ENCODE measurements around the gene AUTS2.

AUTS2 gene

DNA sequence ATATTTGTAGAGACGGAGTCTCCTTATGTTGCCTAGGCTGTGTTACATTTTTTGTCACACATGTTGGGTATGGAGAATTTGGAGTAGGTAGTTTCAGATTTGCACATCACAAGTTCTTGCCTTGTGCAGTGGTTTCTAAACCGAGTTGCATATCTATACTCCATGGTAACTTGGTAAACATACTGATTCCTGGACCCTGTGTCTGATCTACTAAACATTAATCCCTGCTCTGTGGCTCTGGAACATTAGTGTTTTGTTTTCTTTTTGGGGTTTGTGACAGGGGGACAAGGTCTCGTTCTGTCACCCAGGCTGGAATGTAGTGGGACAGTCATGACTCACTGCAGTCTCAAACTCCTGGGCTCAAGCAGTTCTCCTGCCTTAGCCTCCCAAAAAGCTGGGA lies 24.7 kb downstream of the AUTS2 start:
- DNase-seq (ENCODE audit: low read depth in 1 of 2, low spot score in 1 of 2): no peak

DNA sequence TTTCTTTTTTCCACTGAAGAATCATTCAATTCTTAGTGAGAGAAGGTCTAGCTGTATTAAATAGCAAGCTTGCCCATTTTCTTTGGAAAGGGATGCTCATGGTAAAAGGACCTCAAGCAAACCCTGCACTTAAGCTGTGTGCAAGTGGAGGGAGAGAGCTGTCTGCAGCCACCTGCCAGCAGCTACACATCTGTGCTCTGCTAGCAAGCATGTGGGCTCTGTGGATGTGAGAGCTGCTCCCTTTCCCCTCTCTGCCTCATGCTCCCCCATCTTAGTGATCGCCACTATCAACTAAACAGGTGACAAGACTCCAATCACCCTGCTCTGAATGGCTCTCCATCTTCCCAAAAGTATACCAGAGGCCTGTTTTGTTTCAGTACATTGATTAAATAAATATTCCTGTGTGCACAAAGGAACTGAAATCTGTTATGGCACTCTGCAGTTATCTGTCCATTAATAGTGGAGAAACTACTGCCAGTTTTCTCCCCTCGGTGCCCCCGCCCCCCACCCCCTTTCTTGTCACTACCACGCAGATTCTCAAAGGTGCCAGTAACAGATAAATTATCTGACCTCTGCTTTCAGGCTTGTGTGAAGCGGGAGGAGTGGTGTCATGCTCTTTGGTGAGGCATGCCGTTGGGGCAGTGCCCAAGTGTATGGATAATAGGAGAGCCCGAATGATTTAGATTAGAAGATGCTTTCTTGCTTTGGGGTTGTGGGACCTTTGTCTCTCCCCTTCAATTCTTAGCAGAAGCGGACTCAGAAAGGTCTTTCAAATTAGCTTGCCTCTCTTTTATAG lies 26.4 kb downstream of the AUTS2 start:
- no peak for DNase-seq (ENCODE audit: low read depth in 1 of 2, low spot score in 1 of 2)

DNA sequence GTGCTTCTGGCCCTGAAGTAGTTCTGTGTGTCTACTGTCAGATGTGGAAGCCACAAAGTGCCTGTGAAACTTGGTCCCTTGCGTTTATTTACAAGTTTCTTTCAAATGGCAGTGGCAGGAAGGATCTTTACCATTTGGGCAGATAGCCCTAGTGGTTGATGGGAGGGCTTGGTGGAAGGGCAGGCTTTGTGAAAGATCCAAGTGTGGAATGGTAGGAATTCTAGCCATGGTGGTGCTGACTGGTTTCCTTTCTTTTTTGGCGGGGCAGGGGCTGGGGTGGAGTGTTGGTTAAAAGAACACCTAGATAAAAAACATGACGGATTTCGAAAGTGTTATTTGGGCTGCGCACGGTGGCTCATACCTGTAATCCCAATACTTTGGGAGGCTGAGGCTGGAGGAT lies 27.0 kb downstream of the AUTS2 start:
- no peak for DNase-seq (ENCODE audit: low read depth in 1 of 2, low spot score in 1 of 2)

DNA sequence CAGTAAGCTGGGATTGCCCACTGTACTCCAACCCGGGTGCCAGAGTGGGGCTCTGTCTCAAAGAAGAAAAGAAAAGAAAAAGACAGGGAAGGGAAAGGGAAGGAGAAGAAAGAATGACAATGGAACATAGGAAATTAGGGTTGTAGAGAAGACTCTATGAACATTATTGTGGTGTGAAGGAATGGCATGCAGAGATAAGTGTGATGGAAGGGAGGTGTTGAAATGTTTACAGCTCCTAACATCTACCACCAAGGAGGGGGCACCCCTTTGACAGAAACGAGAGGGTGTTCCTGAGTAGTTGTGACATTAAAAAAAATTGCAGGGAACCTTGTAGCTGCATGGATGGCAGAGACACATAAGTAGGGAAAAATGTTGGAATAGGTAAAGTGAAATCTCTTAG lies 27.5 kb downstream of the AUTS2 start:
- no peak for DNase-seq (ENCODE audit: low read depth in 1 of 2, low spot score in 1 of 2)

DNA sequence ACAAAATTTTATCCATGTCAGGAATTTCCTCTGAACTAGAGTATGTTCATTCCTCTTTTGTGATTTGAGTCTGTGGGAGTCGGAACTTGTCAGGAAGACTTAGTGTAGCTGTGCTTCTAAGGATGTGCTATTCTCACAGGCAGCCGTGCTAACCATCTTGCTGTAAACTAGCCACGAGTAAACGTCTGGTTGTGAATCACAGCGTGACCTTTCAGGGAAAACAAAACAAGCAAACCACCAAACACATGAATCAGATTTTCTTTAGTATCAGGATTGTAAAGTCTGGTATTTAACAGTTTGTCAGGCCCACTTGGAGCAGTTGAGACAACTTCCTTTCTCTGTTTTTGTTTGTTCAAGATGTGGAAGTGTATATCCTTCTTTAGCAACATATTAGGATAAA lies 32.0 kb downstream of the AUTS2 start:
- DNase-seq (ENCODE audit: low read depth in 1 of 2, low spot score in 1 of 2): no peak

DNA sequence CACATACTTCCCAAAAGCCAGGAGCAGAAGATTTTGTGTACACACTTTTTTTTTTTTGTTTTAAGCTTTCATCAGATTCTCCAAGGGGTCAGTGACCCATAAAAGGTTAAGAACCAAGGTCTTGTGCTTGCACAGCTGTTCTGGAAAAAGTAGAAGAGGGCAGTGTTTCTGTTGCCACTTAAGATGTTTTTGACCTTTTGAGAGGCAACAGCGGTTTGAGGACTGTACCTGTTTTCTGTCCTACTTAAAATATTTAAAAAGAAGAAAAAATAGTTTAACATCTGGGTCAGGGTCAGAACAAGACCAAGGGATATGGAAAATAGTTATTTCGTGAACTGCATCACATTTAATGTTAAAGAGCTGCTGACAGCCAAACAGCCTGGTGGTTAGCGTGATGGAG lies 32.9 kb downstream of the AUTS2 start:
- no peak for DNase-seq (ENCODE audit: low read depth in 1 of 2, low spot score in 1 of 2)

DNA sequence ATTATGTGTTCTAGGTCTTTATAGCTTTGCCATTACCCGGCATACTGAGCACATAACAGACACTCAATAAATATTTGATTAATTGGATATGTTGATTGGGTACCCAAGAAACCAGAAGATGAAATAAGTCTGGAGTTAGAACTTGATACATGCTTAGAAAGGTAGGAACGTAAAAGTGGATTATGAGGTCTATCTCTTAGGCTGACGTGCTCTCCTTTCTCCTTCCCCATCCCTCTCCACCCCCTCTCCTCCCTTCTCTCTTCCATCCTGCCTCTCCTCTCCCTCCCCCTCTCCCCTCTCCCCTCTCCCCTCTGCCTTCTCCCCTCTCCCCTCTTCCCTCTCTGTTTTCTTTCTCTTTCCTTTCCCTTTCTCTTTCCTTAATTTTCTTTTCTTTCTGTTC lies 34.0 kb downstream of the AUTS2 start:
- DNase-seq (ENCODE audit: low read depth in 1 of 2, low spot score in 1 of 2): no peak

DNA sequence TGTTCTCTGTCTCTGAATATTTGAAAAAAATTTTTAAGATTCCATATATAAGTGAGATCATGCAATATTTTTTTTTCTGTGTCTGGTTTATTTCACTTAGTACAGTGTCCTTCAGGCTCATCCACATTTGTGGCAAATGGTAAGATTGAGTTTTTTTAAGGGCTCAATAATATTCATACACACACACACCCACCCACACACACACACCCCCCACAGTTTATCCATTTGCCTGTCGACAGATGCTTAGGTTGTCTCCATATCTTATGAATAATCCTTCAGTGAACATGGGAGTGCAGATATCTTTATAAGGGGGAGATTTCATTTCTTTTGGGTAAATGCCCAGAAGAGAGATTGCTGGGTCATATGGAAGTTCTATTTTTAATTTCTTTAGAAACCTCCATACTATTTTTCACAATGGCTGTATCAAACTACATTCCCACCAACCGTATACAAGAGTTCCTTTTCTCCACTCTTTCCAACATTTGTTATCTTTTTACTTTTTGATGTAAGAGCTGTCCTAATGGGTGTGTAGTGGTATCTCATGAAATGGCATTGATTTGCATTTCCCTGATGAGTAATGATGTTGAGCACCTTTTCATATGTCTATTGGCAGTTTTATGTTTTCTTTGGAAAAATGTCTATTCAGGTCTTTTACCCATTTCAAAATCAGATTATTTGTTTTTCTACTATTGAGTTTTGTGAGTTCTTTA lies 35.0 kb downstream of the AUTS2 start:
- DNase-seq (ENCODE audit: low read depth in 1 of 2, low spot score in 1 of 2): no peak

DNA sequence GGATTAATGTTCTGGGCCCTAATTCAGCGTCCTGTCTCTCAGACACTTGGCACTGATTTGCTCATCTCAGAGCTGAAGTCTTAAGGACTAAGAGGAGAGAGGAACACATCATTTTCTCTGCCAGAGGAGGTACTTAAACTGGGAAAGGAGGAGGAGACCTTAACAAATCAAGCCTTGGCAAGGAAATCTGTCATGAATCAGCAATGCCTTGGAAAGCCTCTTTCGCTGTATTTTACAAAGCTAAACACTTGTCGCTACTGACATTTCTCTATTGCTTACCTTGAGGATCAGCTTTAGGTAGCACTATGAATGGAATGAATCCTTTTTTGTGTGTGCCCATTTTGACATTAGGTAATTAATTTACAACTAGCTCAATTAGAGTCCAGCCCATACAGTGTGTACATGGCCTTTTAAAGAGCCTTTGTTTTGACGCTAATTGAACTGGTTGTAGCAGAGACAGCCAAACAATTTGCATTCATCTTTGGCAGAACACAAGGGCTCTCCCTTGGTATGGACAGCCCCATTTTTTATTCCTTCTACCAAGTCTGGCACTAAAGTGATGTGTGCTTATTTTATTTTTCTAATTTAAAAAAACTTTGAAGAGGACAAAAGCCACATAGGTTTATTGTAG lies 37.4 kb downstream of the AUTS2 start:
- no peak for DNase-seq (ENCODE audit: low read depth in 1 of 2, low spot score in 1 of 2)

DNA sequence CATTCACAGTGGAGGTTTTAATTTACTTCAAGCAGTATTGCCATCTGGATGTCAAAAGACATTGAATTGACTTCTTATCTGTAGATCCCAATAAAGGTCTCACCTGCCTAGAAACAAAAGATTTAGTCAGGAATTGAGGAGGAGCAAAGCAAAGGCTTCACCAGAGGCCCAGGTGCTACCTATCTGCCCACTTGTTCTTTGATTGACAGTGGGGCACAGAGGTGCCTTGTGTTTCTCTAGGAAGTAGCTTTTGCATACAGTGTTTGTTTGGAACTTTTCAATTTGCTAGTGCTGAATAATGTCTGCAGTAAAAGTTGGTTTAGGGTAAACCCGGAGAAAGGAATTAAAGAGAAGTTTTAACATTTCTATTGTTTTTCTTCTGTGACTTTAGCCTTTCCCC lies 40.4 kb downstream of the AUTS2 start:
- DNase-seq (ENCODE audit: low read depth in 1 of 2, low spot score in 1 of 2): no peak

DNA sequence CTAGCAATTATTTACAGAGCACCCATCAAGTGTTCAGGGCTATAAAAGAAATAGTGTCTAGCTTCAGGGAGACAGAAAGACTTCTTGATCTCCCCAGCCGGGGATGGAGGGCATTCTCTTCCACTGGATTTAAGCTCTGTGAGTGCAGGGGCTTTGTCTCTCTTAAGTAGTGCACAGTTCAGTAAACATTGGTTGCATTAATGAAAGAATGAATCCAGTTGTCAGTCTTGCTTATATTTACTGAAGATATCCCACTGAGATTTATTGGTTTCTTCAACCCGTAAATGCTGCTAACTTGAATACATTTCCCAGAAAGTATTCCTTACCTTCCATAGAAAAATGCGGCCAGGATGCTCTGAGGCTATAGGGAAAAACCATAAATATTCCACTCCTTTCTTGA lies 41.9 kb downstream of the AUTS2 start:
- no peak for DNase-seq (ENCODE audit: low read depth in 1 of 2, low spot score in 1 of 2)

DNA sequence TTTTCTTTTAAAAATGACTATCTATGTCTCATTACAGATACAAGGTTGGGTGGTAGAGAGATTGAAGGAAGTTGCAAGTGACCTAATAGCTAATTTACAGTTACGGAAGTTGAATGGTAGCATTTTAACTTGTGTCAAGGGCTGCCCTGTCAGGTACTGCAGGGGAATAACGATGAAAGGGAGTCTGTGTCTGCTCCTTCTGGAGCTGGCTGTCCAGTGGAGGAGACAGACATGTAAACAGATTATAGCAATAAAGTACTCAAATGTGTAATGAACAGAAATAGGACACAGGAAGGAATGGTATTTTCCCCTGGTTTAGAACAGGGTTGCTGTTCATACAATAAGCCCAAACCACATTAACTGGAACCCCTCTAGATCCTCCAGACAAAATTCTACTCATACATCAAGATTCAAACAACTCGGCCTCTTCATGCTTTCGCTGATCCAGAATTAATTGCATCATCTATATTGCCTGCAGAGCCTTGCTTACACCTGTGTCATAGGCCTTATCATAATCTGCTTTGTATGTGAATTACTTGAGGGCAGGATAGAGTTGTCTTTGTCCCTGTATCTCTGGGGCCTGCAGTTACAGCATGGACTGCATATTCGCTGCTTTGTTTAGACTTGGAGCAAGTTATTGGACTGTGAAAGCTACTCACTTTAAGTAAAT lies 42.8 kb downstream of the AUTS2 start:
- DNase-seq (ENCODE audit: low read depth in 1 of 2, low spot score in 1 of 2): no peak

DNA sequence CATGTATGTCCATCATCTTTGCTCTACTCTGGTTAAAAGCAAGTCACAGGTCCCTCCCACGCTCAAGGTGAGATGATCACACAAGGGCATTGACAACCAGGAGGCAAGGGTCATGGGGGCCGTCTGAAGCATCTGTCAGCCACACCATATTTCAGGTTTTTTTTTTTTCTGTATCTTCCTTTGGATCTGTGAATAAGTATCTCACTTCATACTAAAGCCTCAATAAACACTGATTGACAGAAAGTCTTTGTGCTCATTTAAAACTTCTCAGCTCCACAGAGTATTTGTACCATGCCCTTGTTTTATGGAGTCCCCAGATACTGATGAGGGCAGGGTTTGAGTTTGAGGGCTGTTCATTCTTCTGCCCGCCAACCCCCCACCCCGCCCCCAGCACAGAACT lies 45.0 kb downstream of the AUTS2 start:
- no peak for DNase-seq (ENCODE audit: low read depth in 1 of 2, low spot score in 1 of 2)

DNA sequence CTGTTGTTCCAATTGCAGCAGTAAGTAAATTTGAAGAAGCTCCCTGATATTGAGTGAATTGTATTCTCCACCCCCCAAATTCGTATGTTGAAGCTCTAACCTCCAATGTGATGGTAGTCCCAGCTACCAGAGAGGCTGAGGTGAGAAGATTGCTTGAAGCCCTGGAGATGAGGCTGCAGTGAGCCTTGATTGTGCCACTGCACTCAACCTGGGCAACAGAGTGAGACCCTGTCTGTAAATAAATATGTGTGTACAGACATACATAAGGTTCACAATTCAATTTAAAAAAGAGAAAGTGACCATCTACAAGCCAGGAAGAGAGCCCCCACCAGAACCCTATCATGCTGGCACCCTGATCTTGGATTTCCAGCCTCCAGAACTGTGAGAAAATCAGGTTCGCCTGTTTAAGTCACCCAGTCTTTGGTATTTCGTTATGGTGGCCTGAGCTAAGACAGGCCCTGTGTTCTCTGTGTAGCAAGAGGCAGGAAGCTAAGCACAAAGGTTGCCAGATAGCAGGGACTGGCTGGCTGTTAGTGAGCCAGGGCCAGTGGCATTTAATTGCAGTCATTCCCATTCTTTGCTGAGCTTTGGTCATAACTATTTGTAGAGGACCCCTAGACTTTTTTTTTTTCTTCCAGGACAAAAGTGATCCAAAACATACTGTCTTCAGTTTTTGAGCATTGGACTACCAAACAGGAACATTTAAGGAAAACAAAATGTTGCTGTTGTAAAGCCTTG lies 45.6 kb downstream of the AUTS2 start:
- no peak for DNase-seq (ENCODE audit: low read depth in 1 of 2, low spot score in 1 of 2)

DNA sequence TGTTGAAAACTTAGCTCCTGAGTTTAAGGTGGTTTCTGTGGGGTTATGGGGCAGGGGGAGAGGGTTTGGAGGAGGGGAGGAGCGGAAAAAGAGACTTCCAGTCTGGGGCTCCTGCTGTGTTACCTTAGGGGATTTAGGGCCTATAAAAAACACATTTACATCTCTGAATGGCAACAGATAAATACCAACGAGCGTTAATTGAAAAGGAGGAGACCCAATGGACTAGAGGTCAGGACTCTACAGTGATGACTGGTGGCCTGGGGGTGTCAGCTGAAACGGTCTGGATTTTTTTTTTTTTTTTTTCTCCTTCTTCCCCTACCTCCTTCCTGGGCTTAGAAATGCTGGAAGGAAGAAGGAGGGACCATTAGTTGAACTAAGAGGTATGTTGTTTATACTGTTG lies 47.4 kb downstream of the AUTS2 start:
- DNase-seq (ENCODE audit: low read depth in 1 of 2, low spot score in 1 of 2): no peak

DNA sequence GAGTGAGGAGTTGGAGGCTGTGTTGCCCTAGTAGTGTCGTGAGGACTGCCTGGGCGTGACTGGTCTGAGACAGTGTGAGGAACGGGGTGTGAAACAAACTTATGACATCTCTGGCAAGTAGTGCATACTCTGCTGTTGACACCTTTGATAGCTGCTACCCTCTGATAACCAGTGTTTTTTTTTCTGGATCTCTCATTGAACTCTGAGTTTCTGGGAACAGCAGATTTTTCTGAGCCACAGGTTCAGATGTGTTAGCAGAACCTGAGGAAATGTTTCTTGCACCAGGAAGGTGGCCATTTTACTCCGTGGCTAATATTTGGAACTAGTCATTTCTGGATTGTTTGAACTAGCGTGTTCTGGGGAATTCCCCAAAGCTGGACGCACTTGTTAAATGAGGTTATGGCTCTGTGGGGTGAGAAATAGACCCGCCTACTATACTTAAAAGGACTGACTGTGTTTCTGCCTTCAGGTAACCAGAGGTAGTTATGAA lies 52.9 kb downstream of the AUTS2 start:
- no peak for DNase-seq (ENCODE audit: low read depth in 1 of 2, low spot score in 1 of 2)

DNA sequence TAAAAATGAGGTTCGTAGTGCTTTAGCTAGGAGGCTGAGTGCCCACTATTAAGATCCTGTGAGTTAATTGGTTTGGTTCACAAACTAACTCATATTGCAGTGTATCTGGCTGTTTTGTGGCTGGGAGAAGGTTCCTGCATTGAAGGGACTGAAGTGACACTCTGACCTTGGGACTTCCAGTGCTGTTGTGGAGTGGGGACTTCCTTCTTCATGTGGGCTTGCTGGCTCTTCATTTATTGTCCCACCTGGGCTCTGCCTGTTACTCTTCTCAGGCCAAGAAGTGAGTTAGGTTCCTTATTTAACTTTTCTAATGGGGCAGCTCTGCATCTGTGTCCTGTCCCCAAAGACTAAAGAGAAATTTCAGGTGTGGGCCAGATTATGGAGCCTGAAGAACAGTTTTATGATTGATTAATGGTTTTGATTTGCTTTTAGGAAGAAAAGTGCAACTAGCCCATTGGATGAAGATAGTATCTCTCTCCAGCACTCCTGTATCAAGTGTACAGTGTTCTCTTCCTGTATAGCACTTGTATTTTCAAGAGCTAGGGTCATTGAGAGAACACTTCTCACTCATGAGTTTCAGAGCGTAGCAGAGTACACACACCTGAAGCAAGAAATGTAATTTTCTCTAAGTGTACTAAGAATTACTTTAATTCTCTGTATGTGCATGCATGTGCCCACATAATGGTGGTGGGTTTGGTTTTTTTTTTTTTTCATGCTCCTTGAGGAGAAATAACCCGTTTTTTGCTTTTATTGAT lies 54.8 kb downstream of the AUTS2 start:
- no peak for DNase-seq (ENCODE audit: low read depth in 1 of 2, low spot score in 1 of 2)

DNA sequence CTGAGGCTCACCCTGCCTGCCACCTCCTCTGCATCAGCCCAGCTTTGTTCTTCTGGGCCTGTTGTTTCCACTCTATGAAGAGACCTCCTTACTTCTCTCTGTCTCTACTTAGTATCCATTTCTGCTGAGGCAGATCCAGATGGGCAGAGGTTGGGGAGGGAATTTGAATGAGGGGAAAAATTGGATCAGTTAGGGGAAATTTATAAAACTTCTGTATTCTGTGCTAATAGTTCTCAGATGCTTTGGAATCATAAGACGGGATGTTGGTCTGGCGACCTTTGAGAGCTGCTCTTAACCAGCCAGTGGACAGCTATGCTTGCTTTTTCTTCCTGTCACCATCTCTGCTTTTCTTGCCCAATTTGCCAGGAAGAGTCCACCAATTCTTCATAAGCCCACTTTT lies 55.5 kb downstream of the AUTS2 start:
- DNase-seq (ENCODE audit: low read depth in 1 of 2, low spot score in 1 of 2): no peak

DNA sequence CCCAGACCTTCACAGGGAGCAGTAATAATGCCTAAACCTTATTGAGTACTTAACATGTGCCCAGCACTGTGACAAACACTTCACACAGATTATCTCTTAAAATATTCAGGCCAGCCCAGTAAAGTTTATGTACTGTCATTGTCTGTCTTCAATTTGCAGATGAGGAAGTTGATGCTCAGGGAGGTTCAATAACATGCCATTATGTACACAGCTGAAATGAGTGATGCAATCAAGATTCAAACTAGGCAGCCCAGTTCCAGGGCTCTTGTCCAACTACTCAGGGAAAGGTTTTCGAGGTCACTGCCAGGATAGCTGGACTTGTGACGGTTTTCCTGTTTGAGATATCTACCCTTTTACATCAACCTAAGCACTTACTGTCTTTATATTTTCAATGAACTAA lies 56.1 kb downstream of the AUTS2 start:
- DNase-seq (ENCODE audit: low read depth in 1 of 2, low spot score in 1 of 2): no peak
